GM18511 (cell line): ENCODE measurements around the gene OLFM1.
"Not testable (repeated sequence)": the region's sequence is repeated elsewhere in the genome, so short reads cannot be mapped to it uniquely, and the experiment has no call there.

Source experiments
- ATAC-seq: cut with Tn5 transposase; IDR thresholded peaks from one replicate; pipeline ENCODE4 v1.9.1; 2021; ENCODE audit warnings: mild to moderate bottlenecking, moderate library complexity; ENCODE audit not compliant: unreplicated experiment

Gene OLFM1

DNA sequence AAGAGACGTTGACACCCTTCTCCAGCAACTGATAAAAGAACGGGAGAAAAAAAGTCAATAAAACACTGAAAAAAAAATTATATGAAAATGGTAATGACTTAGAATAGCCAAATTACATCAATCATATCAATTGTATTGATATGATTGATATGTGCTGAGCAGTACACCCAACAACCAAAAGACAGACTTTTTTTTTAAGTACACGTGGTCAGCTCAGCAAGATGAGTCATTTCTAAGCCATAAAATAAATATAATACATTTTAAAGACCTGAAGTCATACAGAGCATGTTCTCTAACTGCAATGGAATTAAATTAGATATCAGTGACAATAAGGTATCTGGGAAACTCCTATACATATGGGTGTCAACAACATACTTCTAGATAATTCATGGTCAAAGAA lies 30.9 kb upstream of the OLFM1 start:
- no peak for ATAC-seq

DNA sequence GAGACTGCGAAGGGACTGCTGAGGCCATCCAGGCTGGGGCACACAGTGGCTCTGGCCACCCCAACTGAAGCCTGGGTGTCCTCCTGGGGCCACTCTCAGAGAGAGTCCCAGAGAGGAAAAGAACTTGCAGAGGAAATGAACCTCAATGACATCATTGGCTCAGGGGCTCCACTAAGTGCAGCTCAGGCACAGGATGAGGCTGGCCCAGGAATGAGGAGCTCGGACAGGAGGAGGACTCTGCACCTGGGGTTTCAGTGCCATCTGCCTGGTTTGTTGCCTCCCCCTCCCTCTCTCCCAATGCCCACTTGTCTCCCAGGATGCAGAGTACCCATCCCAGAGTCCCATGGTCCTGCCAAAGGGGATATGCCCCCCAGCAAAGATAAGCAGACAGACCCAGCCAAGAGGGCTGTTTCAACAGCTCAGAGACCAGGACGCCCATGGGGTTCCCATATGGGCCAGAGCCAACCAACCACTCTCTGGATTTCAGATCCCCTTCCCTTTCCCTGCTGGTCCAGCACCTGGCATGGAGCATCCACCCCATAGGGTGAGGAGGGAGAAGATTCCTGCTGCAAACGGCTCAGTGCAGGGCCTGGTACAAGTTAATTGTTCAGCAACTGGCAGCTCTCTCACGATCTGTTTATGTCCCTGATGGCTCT lies 26.9 kb upstream of the OLFM1 start:
- ATAC-seq = no peak

DNA sequence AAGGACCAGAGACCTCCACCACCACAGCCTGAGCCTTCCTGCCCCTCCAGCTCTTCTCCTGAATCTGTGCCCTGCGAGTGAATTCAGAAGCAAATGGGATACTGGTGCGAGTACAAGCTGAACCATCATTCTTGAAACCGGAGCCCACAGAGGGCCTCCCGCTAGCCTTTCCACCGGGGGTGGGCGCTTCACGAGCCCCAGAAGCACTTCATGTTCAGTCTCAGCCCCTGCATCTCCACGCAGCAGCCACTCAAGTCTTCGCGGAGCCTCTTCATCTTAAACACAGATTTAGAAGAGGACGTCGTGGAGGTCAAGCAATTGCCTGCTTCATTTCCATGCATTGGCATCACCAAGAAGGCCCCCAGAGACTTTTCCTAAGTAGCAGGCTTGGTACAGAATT lies 26.0 kb upstream of the OLFM1 start:
- no peak for ATAC-seq

DNA sequence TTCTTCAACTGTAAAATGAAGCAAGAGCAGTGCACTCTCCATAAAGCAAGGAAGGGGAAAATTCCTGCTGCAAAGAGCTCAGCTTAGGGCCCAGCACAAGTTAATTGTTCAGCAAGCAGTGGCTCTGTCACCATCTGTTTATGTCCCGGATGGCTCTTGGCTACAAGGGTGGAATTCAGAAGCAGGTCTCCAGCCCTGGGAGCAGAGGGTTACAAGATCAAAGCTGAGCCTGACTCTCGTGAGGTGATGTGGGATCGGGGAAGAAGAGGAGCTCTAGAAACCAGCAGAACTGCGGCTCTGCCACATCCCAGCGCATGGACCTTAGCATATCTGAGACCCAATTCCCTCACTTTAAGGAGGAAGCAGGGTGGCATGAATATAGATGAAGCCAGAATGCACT lies 25.2 kb upstream of the OLFM1 start:
- ATAC-seq = no peak

DNA sequence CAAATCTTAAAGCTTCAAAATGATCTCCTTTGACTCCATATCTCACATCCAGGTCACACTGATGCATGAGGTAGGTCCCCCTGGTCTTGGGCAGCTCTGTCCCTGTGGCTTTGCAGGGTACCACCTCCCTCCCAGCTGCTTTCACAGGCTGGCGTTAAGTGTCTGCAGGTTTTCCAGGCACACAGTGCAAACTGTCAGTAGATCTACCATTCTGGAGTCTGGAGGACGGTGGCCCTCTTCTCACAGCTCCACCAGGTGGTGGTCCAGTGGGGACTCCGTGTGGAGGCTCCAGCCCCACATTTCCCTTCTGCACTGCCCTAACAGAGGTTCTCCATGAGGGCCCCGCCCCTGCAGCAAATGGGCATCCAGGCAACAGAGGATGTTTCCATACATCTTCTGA lies 24.0 kb upstream of the OLFM1 start:
- ATAC-seq = not testable (repeated sequence)

DNA sequence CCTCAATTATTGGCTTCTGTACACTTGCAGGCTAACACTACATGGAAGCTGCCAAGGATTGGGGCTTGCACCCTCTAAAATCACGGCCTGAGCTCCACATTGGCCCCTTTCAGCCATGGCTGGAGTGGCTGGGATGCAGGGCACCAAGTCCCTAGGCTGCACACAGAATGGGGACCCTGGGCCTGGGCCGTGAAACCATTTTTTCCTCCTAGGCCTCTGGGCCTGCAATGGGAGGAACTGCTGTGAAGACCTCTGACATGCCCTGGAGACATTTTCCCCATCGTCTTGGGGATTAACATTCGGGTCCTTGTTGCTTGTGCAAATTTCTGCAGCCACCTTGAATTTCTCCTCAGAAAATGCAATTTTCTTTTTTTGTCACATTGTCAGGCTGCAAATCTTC lies 23.6 kb upstream of the OLFM1 start:
- not testable (repeated sequence) for ATAC-seq

DNA sequence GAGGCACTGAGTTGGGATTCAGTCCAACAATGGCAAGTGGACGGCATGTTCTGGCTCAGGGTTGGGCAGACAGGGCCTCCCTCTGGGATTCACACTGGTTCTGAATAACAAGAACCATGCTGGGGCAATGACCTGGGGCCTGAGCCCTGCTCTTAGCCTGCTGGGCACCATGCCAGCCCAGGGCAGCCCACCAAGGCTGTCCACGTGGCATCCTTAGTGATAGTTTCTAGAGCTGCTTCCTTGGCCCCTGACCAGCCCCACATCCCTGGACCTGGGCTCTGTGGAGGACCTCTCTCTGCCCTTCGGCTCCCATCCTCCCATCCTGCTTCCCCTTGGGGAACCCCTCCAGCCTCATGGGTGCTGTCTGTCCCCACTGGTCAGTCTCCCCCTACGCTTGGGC lies 22.3 kb upstream of the OLFM1 start:
- ATAC-seq = no peak

DNA sequence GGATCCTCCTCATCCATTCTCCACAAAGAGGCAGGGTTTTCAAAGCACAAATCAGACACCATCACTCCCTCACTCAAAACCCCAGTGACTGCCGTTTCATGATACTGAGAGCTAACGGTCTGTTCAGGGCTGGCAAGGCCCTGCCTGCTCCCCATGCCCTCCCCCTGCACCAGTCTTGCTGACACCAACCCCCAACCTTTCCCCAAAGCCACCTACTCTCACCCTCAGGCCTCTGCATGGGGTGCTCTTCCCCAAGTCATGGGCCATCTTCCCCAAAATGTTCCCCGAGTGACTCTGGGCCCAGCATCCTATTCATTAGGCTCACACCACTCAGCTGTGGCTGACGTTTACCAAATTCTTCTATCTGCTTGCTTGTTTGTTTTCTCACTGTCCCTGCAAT lies 21.7 kb upstream of the OLFM1 start:
- no peak for ATAC-seq

DNA sequence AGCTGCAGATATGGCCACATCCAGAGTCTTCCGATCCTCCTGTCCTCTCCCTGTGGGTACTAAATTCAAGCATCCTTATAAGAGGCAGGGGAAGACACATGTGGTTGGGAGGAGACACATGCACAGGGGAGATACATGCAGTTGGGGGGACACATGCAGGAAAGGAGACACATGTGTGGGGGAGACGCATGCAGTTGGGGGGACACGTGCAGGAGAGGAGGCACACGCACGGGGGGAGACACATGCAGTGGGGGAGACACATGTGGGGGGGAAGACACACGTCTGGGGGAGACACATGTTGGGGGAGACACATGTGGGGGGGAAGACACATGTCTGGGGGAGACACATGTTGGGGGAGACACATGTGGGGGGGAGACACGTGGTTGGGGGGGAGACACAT lies 21.2 kb upstream of the OLFM1 start:
- ATAC-seq = no peak

DNA sequence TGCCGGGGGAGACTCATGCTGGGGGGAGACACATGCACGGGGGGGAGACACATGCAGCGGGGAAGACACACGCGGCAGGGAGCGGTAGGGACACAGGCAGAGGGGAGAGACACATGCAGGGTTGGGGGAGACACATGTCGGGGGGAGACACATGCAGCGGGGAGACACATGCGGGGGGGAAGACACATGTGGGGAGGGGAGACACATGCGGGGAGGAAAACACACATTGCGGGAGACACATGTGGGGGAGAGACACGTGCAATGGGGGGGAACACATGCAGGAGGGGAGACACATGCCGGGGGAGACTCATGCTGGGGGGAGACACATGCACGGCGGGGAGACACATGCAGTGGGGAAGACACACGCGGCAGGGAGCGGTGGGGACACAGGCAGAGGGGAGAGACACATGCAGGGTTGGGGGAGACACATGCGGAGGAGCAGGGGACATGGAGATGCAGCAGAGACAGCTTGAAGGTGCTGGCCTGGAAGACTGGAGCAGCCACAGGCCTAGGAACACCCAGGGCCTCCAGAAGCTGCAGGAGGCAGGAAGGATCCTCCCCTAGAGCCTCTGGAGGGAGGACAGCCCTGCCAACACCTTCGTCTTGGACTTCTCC lies 20.3 kb upstream of the OLFM1 start:
- no peak for ATAC-seq

DNA sequence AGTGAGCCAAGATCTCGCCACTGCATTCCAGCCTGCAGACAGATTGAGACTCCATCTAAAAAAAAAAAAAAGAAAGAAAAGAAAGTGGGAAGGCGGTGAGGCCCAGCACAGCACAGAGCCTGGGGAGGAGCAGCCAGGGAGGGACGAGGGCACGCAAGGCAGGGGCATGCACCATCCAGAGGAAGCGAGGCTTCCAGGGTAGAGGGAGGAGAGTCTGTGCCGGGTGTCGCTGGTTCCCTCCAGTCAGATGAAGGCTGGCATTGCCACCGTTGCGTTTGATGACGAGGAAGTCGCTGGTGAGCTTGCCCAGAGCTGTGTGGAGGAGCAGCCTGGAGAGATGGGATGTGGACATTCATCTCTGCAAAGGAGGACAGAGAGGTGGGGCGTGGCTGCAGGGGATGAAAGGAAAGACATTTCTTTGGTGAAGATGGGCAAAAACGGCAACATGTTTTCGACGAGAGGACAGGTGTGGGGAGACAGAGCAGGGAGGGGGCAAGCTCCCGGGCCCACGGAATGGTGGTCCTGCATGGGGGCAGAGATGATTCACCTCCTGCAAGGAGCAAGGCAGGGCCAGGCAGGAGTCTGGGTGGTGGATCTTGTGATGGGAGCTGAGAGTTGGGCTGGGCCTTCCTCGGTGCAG lies 18.6 kb upstream of the OLFM1 start:
- ATAC-seq = no peak

DNA sequence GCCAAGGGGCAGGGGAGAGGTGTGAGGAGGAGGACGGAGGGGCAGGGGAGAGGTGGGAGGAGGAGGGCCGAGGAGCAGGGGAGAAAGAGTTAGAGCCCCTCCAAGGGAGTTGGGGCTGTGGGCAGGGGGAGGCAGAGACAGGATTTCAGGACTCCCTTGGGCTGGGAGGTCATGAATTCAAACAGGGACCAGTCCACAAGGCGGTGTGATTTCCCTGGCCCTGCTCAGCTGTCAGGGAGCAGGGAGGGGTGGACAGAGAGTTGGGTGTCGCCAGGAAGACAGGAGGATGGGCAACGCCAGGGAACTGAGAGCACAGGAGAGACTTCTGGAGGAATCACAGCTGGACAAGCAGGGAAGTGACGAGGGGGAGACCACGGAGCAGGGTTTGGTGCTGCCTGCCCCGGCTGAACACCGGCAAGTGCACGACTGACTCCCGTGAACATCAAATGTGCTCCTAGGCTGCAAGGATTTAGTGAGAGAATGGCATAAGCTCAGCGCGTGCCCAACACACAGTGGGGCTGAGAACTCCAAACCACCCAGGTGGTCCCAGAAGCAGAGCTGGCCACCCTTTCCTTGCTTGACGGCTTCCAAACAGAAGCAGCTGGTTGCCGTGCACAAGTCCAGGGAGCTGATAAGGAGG lies 17.8 kb upstream of the OLFM1 start:
- no peak for ATAC-seq

DNA sequence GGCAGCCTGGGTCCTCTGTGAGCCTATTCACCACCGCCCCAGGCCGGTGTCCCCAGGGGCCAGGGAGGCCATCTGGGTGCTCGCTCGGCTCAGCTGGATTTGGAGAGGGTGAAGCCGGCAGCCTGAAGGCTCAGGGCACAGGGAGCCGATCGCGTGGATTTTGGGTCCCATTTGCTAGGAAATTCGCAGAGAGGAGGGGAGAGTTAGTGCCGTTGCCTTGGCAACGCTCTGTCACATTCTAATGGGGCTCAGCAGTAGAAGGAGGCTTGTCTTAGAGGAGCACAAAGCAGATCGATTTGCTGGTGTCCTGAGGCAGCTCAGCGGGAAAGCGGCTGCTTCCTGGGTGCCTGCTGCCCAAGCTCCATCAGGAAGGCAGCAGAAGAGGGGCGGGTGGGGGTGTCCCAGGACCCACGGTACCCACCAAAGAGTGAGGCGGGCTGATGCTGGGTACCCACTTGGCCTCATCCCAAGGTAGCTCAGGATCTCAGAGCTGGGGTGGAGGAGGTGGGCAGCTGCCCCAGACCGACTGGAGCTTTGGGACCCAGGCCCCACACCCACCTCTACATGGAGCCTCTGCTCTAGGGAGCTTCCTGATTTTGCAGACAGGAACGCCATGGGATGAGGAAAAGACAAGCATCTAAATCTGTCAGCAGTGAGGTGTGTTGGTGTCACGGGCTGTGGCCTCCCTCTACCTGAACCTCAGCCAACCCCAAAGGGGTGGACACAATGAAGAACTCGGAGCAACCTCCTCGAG lies 17.1 kb upstream of the OLFM1 start:
- no peak for ATAC-seq

DNA sequence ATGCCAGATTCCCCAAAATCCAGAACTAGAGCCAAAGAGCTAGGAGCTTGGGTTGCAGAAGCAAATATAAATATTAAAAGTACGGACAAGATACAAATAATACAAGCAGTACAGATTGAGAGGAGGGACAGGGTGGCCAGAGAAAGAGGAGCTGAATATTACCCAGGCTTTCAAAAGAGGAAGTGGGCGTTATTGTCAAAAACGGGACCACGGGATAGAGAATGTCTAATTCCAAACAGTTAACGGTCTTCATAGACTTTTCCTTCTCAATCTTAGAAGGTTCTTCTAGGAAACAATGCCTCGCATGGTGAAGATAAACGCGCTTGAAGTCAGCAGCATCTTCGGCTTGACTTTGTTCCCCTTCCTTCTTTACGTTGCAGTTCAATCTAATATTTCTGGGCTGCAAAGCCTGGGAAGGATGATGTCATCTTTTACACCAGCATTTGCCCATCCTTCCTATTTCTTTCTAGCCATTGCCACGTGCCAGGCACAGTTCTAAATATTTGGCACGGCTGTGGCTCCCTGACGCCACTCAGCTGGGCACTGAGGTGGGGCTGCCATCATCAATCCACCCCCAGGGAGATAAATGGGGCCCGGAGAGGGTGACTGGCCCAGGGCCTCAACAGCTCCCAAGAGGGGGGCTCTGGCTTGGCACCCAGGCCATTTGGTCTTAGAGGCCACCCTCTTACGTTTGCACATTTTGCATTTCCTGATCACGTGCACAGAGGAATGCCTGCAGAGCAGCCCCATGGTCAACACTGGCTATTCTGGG lies 16.3 kb upstream of the OLFM1 start:
- no peak for ATAC-seq

DNA sequence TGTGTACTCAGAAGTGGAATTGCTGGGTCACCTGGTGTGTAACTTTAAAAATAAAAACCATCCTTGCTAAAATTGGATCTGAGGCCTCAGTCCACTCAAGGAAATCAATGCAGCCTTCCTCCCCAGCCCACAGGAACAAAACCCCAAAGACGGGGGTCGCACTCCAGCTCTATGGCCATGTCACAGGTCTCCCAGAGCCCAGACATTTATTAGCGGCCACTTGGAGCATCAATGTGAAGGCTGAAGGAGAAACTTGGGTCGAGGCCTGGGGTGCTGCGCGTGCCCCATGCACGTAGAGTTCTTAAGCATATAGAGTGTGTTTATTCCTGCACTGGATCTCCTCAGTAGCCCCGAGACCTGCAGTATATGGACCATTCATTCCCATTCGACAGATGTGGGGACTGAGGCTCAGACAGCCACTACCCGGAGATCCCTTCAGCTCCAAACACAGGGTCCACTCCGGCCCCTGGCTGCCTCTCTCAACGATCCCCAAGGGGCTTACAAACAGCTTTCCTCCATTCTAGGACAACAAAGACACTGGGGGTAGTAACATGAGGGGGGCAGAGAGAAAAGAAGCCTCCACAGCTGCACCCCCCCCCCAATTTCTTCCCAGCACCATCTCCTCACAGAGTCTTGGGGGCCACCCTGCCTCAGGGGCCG lies 14.3 kb upstream of the OLFM1 start:
- ATAC-seq = no peak

DNA sequence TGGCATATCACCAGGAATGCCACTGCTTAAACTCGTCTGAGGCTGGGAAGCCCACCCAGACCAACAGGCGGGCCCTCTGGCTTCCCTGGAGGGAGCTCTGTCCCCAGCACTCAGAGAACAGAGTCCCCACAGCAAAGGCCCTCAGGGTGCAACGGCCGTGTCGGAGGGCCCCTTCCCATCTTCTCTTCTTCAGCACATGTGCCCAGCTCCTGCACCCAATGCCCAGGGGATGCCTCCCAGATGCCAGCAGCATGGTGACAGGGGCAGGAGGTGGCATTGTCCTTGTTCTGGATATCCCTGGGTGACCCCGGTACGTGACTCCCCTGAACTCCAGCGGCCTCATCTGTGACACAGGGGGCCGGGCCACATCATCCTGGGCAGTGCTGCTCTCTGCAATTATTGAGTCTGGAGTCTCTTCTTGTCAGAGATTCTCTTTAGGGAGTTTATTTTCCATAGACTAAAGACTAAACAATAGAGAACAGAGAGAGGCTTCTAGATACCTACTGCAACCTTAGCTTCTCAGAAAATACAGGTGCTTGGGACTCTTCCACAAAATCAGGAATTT lies 13.6 kb upstream of the OLFM1 start:
- ATAC-seq = no peak

DNA sequence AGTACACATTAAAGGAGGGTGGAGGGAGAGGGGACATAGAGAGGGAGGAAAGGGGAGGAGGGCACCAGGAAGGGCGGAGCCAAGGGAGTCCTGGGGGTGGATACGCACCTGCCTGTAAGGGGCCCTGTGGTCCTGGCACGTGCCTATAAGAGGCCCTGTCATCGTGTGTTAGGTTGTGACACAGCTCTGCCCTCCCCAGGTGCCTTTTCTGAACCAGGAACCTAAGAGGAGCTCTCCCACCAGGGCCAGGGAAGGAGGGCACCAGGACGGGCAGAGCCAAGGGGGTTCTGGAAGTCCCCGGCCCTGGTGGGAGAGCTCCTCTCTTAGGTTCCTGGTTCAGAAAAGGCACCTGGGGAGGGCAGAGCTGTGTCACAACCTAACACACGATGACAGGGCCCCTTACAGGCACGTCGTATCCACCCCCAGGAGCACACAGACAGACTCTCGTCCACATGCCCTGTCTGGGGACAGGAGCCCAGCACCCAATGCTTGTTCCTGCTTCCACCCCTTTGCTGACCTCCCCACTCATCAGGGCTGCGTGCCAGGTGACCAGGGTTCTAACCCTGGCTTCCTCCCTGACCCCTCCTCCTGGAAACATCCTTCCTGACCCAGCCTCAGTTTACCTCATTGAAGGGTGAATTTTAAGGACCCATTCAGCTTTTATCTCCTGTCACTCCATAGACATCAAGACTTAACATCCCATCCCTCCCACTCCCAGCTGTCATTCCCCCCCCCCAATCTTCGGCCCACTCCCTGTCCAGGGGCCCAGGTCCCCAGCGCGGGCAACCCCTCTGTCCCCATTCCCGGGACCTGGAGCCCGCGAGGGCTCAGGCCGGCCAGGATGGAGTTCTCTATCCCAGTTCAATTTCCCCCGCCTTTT lies 12.9 kb upstream of the OLFM1 start:
- ATAC-seq = no peak

DNA sequence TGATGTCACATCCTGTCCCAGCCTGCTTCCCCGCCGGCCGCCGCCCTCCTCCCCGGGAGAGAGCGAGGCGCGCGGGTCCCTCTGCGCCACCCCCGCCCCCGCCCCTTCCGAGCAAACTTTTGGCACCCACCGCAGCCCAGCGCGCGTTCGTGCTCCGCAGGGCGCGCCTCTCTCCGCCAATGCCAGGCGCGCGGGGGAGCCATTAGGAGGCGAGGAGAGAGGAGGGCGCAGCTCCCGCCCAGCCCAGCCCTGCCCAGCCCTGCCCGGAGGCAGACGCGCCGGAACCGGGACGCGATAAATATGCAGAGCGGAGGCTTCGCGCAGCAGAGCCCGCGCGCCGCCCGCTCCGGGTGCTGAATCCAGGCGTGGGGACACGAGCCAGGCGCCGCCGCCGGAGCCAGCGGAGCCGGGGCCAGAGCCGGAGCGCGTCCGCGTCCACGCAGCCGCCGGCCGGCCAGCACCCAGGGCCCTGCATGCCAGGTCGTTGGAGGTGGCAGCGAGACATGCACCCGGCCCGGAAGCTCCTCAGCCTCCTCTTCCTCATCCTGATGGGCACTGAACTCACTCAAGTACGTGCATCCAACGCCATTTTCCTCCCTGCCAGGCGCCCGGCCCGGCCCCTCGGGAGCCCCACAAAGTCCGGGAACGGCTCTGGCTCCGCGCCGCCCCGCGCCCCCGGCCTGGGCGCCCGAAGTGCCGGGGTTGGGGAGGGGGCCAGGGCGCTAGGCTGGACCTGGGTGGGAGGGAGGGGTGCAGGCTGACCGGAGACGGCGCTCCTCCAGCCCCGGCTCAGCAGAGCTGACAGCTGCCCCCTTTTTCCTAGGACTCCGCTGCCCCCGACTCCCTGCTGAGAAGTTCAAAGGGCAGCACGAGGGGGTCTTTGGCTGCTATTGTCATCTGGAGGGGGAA lies 12.0 kb upstream of the OLFM1 start:
- no peak for ATAC-seq
